Measurements from ENCODE around the gene GSS. TPM values are rescaled to one million over a fixed set of nuclear protein-coding genes. Genes with fewer than 3 reads are reported as not detected.

The GSS gene
- total RNA-seq, 1 experiment from 2014 or later = 53.5 TPM

DNA sequence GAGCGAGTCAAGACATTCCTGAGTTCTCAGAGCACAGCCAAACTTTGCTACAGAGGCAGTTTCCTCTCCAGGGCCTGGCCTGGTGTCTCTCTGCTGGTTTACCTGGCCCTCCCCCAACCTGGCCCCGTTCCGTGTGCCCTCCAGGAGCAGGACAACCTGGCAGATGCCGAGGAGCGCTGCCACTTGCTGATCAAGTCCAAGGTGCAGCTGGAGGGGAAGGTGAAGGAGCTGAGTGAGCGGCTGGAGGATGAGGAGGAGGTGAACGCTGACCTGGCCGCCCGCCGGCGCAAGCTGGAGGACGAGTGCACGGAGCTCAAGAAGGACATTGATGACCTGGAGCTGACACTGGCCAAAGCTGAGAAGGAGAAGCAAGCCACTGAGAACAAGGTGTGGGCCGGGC is 39.6 kb upstream of the GSS start:
- H3K9me3 ChIP-seq (ENCODE audit: low read depth, low read length, poor library complexity, severe bottlenecking) = no peaks in the 10 kb centered on the region
- H3K4me1 ChIP-seq (ENCODE audit: insufficient read depth, low read length, poor library complexity, severe bottlenecking) = no peaks in the 10 kb centered on the region
- peaks cover 21% of the 10 kb centered on the region for H3K36me3 ChIP-seq (ENCODE audit: insufficient read depth, low read length, poor library complexity, severe bottlenecking)
- no TSS peak for BruUV-seq (replicated peaks)
- no peaks in the 10 kb centered on the region for H3K27me3 ChIP-seq (replicated peaks; ENCODE audit: insufficient read depth, low read depth, low read length, poor library complexity)
- H3K4me3 ChIP-seq (ENCODE audit: low read depth, low read length, poor library complexity, severe bottlenecking) = no peak overlapping the region
- TF ChIP-seq EZH2 (IDR thresholded peaks at IDR 0.05; ENCODE audit: borderline replicate concordance, low read depth, low read length, poor library complexity, severe bottlenecking) = no peak
- TF ChIP-seq, protein P1, sequence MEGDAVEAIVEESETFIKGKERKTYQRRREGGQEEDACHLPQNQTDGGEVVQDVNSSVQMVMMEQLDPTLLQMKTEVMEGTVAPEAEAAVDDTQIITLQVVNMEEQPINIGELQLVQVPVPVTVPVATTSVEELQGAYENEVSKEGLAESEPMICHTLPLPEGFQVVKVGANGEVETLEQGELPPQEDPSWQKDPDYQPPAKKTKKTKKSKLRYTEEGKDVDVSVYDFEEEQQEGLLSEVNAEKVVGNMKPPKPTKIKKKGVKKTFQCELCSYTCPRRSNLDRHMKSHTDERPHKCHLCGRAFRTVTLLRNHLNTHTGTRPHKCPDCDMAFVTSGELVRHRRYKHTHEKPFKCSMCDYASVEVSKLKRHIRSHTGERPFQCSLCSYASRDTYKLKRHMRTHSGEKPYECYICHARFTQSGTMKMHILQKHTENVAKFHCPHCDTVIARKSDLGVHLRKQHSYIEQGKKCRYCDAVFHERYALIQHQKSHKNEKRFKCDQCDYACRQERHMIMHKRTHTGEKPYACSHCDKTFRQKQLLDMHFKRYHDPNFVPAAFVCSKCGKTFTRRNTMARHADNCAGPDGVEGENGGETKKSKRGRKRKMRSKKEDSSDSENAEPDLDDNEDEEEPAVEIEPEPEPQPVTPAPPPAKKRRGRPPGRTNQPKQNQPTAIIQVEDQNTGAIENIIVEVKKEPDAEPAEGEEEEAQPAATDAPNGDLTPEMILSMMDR (conservative IDR thresholded peaks at IDR 0.05; ENCODE audit: low read depth, low read length) = no peak
- no peak overlapping the region for H3K27ac ChIP-seq (ENCODE audit: low read depth, low read length, poor library complexity, severe bottlenecking)
- DNase-seq (ENCODE audit: low spot score) = no peak
- intact Hi-C loops (cut with micrococcal nuclease; ENCODE audit: unreplicated experiment) = no loop called here
- POLR2A ChIA-PET (ENCODE audit: low non-redundant PET) = no interaction called here
- CTCF ChIA-PET = no interaction called here

DNA sequence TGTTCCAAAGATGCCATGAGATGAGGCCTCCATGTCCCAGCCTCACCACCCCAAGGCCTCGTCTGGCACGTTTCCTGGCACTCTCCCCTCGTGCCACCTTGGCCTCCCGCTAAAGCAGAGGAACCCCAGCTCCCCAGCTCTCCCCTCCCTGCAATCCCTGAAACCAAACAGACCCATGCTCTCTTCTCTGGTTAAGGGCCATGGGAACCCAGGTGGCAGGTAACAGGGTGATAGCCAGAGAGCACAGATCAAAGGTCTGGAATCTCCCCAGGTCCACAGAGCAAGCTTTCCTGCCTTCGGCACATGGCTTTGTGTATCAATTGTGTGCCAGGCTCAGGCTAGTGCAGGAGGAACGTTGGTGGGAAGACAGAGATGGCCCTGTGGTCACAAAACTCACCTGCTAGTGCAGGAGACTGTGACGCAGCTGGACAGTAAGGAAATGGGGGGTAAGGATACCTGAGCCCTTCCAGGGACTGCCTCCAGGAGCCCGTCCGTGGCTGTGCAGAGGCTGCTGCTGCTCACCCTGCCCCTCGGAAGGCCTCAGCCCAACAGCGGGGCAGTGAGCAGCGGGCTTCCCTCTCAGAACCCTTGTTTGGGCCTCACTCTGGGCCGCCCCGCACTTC is 39.0 kb upstream of the GSS start:
- POLR2A ChIA-PET (ENCODE audit: low non-redundant PET) = interaction anchor here (0.5 kb wide), 1 partner anchor 13 kb away, joined by 10 read pairs; no protein-coding TSS in a partner anchor
- CTCF ChIA-PET = interaction anchor here (0.6 kb wide), 1 partner anchor 35 kb away, joined by 7 read pairs; no protein-coding TSS in a partner anchor
- Histone ChIP-seq H3K4me1 (ENCODE audit: insufficient read depth, low read length, poor library complexity, severe bottlenecking) (no peaks in the 10 kb centered on the region), H3K4me3 (ENCODE audit: low read depth, low read length, poor library complexity, severe bottlenecking) (no peak overlapping the region), H3K27ac (ENCODE audit: low read depth, low read length, poor library complexity, severe bottlenecking) (no peak overlapping the region), H3K9me3 (ENCODE audit: low read depth, low read length, poor library complexity, severe bottlenecking) (no peaks in the 10 kb centered on the region), H3K36me3 (ENCODE audit: insufficient read depth, low read length, poor library complexity, severe bottlenecking) (peaks cover 21% of the 10 kb centered on the region), H3K27me3 (replicated peaks; ENCODE audit: insufficient read depth, low read depth, low read length, poor library complexity) (no peaks in the 10 kb centered on the region)
- intact Hi-C loops (cut with micrococcal nuclease; ENCODE audit: unreplicated experiment) = no loop called here
- DNase-seq (ENCODE audit: low spot score) = no peak
- no TSS peak for BruUV-seq (replicated peaks)
- TF ChIP-seq EZH2 (IDR thresholded peaks at IDR 0.05; ENCODE audit: borderline replicate concordance, low read depth, low read length, poor library complexity, severe bottlenecking) = no peak
- TF ChIP-seq, protein P1 (conservative IDR thresholded peaks at IDR 0.05; ENCODE audit: low read depth, low read length) = no peak

DNA sequence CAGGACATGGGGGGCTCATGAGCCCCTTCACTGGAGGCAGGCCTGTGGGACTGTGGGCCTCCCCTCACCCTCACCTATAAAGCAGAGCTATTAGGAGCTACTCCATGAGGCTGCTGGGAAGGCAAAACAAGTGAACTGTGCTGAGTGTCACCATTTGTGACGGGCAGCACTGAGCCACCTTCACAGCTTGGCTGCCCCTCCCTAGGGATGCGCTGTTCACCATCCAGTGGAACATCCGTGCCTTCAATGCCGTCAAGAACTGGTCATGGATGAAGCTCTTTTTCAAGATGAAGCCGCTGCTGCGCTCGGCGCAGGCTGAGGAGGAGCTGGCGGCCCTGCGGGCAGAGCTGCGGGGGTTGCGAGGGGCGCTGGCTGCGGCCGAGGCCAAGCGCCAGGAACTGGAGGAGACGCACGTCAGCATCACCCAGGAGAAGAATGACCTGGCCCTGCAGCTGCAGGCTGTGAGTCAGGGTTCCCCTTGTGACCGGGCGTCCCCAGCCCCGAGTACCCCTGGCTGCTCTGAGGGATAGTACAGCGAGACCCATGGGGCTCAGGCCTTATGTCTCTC is 38.4 kb upstream of the GSS start:
- no peaks in the 10 kb centered on the region for H3K9me3 ChIP-seq (ENCODE audit: low read depth, low read length, poor library complexity, severe bottlenecking)
- BruUV-seq (replicated peaks) = no TSS peak
- H3K36me3 ChIP-seq (ENCODE audit: insufficient read depth, low read length, poor library complexity, severe bottlenecking) = peaks cover 17% of the 10 kb centered on the region
- TF ChIP-seq, protein P1 (conservative IDR thresholded peaks at IDR 0.05; ENCODE audit: low read depth, low read length) = no peak
- no peak for TF ChIP-seq EZH2 (IDR thresholded peaks at IDR 0.05; ENCODE audit: borderline replicate concordance, low read depth, low read length, poor library complexity, severe bottlenecking)
- H3K27ac ChIP-seq (ENCODE audit: low read depth, low read length, poor library complexity, severe bottlenecking) = no peak overlapping the region
- H3K4me3 ChIP-seq (ENCODE audit: low read depth, low read length, poor library complexity, severe bottlenecking) = no peak overlapping the region
- no peaks in the 10 kb centered on the region for H3K4me1 ChIP-seq (ENCODE audit: insufficient read depth, low read length, poor library complexity, severe bottlenecking)
- H3K27me3 ChIP-seq (replicated peaks; ENCODE audit: insufficient read depth, low read depth, low read length, poor library complexity) = no peaks in the 10 kb centered on the region
- POLR2A ChIA-PET (ENCODE audit: low non-redundant PET) = interaction anchor here (0.5 kb wide), 1 partner anchor 13 kb away, joined by 10 read pairs; no protein-coding TSS in a partner anchor
- CTCF ChIA-PET = interaction anchor here (0.6 kb wide), 1 partner anchor 36 kb away, joined by 7 read pairs; no protein-coding TSS in a partner anchor
- intact Hi-C loops (cut with micrococcal nuclease; ENCODE audit: unreplicated experiment) = no loop called here
- no peak for DNase-seq (ENCODE audit: low spot score)

Measured in A673 (cell line).